ENCODE results near the gene HSPA4.

DNA sequence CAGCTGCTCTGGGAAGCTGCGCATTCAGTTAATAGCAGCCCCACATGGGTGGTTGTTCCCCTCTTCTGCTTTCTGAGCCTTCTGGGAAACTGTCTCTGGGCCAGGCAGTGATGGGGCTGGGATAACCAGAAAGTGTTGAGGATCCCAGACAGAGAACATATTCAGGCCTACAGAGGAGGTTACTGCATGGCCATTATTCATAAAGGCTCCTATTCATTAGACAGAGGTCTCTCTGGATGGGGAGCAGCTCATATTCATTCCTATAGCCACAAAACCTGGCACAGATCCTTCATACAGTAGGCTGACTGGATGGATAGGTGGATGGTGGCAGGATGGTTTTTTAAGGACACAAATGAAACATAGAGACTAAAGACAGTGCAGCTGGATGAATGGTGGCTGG is 76.3 kb downstream of the HSPA4 start:
- no peak for TF ChIP-seq POLR2A (IDR thresholded peaks at IDR 0.05; ENCODE audit: low read depth, low read length)
- TF ChIP-seq, protein P1, sequence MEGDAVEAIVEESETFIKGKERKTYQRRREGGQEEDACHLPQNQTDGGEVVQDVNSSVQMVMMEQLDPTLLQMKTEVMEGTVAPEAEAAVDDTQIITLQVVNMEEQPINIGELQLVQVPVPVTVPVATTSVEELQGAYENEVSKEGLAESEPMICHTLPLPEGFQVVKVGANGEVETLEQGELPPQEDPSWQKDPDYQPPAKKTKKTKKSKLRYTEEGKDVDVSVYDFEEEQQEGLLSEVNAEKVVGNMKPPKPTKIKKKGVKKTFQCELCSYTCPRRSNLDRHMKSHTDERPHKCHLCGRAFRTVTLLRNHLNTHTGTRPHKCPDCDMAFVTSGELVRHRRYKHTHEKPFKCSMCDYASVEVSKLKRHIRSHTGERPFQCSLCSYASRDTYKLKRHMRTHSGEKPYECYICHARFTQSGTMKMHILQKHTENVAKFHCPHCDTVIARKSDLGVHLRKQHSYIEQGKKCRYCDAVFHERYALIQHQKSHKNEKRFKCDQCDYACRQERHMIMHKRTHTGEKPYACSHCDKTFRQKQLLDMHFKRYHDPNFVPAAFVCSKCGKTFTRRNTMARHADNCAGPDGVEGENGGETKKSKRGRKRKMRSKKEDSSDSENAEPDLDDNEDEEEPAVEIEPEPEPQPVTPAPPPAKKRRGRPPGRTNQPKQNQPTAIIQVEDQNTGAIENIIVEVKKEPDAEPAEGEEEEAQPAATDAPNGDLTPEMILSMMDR (conservative IDR thresholded peaks at IDR 0.05; ENCODE audit: low read depth, low read length) = no peak
- TF ChIP-seq, protein P2, sequence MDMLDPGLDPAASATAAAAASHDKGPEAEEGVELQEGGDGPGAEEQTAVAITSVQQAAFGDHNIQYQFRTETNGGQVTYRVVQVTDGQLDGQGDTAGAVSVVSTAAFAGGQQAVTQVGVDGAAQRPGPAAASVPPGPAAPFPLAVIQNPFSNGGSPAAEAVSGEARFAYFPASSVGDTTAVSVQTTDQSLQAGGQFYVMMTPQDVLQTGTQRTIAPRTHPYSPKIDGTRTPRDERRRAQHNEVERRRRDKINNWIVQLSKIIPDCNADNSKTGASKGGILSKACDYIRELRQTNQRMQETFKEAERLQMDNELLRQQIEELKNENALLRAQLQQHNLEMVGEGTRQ (IDR thresholded peaks at IDR 0.05; ENCODE audit: low read depth, low read length) = no peak
